GM10248 (cell line): ENCODE data around the gene HOXB8.

Experiments used
- CTCF ChIA-PET: fragments of 300-600 bp; sonication (Branson Sonifier 250); formaldehyde crosslinking; extraction: SDS; loops from one replicate; lab custom pipeline; 2021; ENCODE audit warnings: antibody characterized with exemption; lab: Yijun Ruan, JAX
- POLR2A ChIA-PET: fragments of 350-650 bp; sonication (Branson Sonifier 250); formaldehyde crosslinking; extraction: SDS; loops from one replicate; lab custom pipeline; 2020; ENCODE audit warnings: antibody characterized with exemption; lab: Yijun Ruan, JAX
- DNase-seq: peaks from one replicate; pipeline ENCODE4 v3.0.0; 2012; ENCODE audit errors: extremely low spot score
- CTCF ChIP-seq: IDR thresholded peaks from 2 replicates; pipeline ENCODE4 v1.5.1; 2012; ENCODE audit warnings: mild to moderate bottlenecking, low read depth; ENCODE audit errors: extremely low read depth, missing control alignments, control extremely low read depth

HOXB8 gene

GRCh38 chr17:48615963-48616716 lies 1.0 kb upstream of the HOXB8 start:
- TF ChIP-seq CTCF: no peak
- DNase-seq: no peak
- CTCF ChIA-PET: interaction anchor here (1.2 to 4.6 kb wide), 4 partner anchors 10 to 590 kb away, joined by 4 to 31 read pairs (median 10); partner anchors contain the start of genes HOXB5 and HOXB9
- POLR2A ChIA-PET: no interaction called here

GRCh38 chr17:48613862-48614694 lies 1.0 kb downstream of the HOXB8 start:
- CTCF ChIA-PET: interaction anchor here (0.7 to 4.6 kb wide), 14 partner anchors 12 to 644 kb away, joined by 3 to 31 read pairs (median 4); partner anchors contain the start of genes HOXB5 and HOXB9
- no peak for TF ChIP-seq CTCF
- DNase-seq: no peak
- POLR2A ChIA-PET: interaction anchor here (0.5 to 0.6 kb wide), 3 partner anchors 179 to 564 kb away, joined by 3 to 6 read pairs (median 3); no protein-coding TSS in a partner anchor

DNA sequence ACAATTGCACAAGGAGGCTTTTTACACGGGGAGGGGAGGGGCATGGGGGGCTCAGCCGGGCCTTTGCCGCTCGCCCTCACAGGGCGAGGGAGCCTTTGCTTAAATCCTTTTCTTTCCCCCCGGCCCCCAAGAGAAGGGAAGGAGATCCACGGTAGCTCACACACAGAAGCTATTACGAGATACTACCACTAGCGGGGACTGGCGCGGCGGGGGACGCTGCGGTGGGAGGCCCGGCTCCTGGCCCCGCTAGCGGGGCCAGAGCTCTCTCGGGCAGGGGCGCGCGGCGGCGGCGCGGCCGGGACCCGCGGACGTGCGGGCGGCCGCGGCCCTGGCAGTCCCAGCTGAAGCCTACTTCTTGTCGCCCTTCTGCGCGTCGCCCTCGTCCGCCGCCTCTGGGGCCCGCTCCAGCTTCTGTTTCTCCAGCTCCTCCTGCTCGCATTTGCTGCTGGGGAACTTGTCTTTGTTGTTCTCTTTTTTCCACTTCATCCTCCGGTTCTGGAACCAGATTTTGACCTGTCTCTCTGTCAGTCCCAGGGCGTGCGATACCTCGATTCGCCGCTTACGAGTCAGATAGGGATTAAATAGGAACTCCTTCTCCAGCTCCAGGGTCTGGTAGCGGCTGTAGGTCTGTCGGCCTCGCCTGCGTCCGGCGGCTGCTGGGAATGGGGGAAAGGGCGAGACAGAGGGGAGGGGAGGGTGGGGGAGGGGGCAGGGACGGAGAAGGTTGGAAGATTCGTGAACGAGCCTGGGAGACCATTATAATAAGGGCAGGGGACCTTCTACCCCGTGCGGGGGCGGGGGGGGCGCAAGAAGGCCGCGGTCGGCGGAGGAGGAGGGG lies 2.0 kb downstream of the HOXB8 start:
- DNase-seq: peak; percentile 69
- TF ChIP-seq CTCF: no peak
- ChIA-PET CTCF (interaction anchor here (0.6 to 4.6 kb wide), 17 partner anchors 9 to 1536 kb away, joined by 3 to 31 read pairs (median 4); partner anchors contain the start of genes HOXB5 and HOXB9), POLR2A (no interaction called here)

DNA sequence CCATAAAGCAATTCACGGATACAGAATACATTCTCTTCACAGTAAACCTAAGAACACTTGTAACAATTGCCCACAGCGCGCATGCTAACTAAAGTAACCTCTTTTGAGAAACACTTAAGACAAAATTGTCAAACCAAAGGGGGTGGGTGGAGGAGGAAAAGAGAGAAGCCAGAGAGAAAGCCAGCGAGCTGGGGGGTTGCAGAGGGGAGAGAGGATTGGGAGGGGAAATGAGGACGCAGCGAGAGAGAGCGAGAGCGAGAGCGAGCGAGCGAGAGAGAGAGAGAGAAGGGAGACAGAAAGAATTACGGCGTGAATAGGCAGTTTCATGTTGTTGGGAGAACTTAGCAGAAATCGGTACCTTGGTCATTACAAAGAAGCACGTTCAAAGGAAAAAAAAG lies 2.6 kb downstream of the HOXB8 start:
- DNase-seq: no peak
- TF ChIP-seq CTCF: no peak
- ChIA-PET CTCF (interaction anchor here (0.6 to 4.6 kb wide), 16 partner anchors 9 to 1536 kb away, joined by 3 to 31 read pairs (median 4); partner anchors contain the start of genes HOXB5 and HOXB9), POLR2A (no interaction called here)

DNA sequence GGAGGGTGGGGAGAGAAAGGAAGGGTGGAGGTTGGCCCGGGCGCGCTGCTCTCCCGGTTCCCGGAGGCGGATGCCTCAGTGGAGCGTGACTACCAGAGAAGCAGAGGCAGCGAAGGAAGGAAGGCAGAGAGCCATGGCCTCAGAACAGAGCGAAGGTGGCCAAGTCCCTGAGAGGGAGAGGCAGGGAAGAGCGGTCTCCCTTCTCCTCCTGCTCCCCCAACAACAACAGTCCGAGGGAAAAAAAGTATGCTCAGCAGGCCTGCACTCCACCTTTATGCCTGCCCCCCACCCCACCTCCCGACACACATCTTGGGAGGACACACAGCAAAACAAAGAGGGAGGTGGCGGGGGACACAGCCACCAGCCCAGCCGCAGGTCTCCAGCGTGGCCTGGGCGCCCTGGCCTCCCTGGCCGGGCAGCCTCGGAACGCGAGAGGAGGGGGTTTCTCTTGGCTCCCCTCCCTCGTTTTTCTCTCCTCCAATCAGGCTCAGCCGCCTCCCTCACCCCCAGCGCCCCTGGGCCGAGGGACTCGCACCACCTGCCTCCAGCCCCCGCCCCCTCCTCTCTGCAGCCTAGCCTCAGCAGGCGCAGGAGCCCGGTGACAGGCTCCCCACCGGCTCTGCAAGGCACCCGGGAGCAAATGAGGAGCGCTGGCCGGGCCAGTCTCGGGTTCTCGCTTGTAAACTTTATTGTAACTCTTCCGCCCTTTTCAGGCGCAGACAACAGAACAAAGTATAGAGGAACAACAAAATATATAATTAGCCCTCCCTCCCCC lies 3.2 kb downstream of the HOXB8 start:
- POLR2A ChIA-PET: no interaction called here
- CTCF ChIA-PET: interaction anchor here (1.6 to 2.6 kb wide), 2 partner anchors 10 to 24 kb away, joined by 10 to 11 read pairs; no protein-coding TSS in a partner anchor
- no peak for DNase-seq
- no peak for TF ChIP-seq CTCF
